Right ventricle myocardium inferior (tissue), 1 donor: ENCODE data around the gene TSPY8. TPM values are rescaled to one million over a fixed set of nuclear protein-coding genes. Genes with fewer than 3 reads are reported as not detected.
"Not testable (repeated sequence)": the region's sequence is repeated elsewhere in the genome, so short reads cannot be mapped to it uniquely, and the experiment has no call there.

Source experiments
- ATAC-seq: fragments of 200-7000 bp; cut with Tn5 transposase; one replicate; pipeline ENCODE4 v1.9.1; 2020; ENCODE audit warnings: mild to moderate bottlenecking, moderate library complexity
- DNase-seq: peaks from one replicate; pipeline ENCODE4 v3.0.0; 2021; ENCODE audit errors: missing footprints
- intact Hi-C: fragments of 100-400 bp; cut with DNase I; formaldehyde crosslinking; loops from one replicate; pipeline ENCODE4 v1.11.0; 2022
- long read RNA-seq: library from polyadenylated mRNA; unstranded; transcript quantifications from one replicate; pipeline ENCODE4 v2.0.0, GENCODE V29; 2021
- total RNA-seq: library from RNA; stranded (reverse); fragmentation: NEBNext Ultra II Directional; extraction: Animal tissue kit (Norgen Biotek cat#: 25700); gene quantifications from one replicate; pipeline ENCODE4 v1.2.1, GENCODE V29; 2021
- donor health status: DM: no; HTN: yes; CAD: no; lungs with severe emphysema.

Gene TSPY8, protein sequence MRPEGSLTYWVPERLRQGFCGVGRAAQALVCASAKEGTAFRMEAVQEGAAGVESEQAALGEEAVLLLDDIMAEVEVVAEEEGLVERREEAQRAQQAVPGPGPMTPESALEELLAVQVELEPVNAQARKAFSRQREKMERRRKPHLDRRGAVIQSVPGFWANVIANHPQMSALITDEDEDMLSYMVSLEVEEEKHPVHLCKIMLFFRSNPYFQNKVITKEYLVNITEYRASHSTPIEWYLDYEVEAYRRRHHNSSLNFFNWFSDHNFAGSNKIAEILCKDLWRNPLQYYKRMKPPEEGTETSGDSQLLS
- total RNA-seq = not detected
- long read RNA-seq = 0 reads

DNA sequence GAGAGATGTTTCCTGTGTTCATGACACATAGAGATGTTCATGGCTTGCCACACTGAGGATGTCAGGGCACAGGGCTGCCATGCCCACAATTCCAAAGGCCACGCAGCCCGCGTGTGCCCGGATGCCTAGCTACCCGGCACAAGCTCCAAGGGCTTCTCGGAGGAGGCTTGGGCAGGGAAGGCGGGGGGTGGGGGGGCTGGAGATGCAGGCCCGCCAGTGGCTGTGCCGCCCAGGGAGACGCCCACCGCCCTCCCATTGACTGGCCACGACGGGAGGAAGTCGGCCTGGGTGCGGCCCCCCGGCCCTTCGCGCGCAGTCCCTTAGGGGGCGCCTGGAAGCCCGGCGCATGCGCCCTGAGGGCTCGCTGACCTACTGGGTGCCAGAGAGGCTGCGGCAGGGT lies at the start of gene TSPY8:
Gene TSPY8 (plus strand): TSS at position 301 of the 400 bp plus-strand sequence. CDS start 46 bp downstream, at position 347.
- ATAC-seq, intact Hi-C loops, DNase-seq: not testable (repeated sequence)

DNA sequence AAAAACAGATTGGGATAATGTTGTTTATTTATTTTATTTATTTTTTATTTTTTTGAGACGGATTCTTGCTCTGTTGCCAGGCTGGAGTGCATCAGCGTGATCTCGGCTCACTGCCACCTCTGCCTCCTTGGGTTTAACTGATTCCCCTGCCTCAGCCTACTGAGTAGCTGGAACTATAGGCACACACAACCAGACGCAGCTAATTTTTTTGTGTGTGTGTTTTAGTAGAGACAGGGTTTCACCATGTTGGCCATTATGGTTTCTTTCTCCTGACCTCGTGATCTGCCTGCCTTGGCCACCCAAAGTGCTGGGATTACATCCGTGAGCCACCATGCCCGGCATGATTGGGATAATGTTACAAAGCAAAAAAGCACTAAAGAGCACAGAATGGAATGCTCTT lies 36.6 kb upstream of the TSPY8 start:
- intact Hi-C loops = no loop called here
- DNase-seq = no peak
- ATAC-seq = no peak

DNA sequence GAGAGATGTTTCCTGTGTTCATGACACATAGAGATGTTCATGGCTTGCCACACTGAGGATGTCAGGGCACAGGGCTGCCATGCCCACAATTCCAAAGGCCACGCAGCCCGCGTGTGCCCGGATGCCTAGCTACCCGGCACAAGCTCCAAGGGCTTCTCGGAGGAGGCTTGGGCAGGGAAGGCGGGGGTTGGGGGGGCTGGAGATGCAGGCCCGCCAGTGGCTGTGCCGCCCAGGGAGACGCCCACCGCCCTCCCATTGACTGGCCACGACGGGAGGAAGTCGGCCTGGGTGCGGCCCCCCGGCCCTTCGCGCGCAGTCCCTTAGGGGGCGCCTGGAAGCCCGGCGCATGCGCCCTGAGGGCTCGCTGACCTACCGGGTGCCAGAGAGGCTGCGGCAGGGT lies 20.4 kb upstream of the TSPY8 start, which contains the start of gene TSPY4:
Gene TSPY4 (plus strand): TSS at position 301 of the 400 bp plus-strand sequence. CDS start 46 bp downstream, at position 347.
- ATAC-seq, intact Hi-C loops: not testable (repeated sequence)

DNA sequence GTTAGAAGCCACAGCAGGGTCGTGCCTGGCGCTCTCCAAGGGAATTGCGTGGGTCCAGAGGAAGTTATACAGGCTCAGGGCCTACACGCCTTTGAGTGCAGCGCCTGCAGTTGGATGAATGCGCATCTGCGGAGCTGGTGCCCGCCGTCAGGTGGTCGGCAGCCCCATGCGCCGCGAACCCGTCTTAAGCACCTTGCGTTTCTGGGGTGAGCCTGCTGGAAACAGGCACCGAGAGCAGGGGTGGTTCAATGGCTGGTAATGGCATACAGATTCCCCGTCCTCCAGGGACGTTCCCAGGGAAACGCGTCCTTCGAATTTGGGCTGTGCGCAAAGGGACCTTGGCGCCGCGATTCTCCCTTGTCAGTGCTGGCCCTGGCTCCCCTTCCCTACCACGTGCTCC lies 38.9 kb downstream of the TSPY8 start:
- ATAC-seq, intact Hi-C loops: not testable (repeated sequence)
- DNase-seq = peak; percentile 33

More for the DNA sequence above, 20.4 kb upstream of the TSPY8 start, which contains the start of gene TSPY4:
- DNase-seq = not testable (repeated sequence)

DNA sequence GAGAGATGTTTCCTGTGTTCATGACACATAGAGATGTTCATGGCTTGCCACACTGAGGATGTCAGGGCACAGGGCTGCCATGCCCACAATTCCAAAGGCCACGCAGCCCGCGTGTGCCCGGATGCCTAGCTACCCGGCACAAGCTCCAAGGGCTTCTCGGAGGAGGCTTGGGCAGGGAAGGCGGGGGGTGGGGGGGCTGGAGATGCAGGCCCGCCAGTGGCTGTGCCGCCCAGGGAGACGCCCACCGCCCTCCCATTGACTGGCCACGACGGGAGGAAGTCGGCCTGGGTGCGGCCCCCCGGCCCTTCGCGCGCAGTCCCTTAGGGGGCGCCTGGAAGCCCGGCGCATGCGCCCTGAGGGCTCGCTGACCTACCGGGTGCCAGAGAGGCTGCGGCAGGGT lies 40.5 kb downstream of the TSPY8 start, which contains the start of gene TSPY3:
Gene TSPY3 (plus strand): TSS at position 301 of the 400 bp plus-strand sequence. CDS start 46 bp downstream, at position 347.
- ATAC-seq, DNase-seq, intact Hi-C loops: not testable (repeated sequence)

Other genes with a start within 250 kb of the TSPY8 start
- not detected for gene TSPY4, start 20.3 kb upstream of the TSPY8 start, total RNA-seq
- not detected for gene TSPY3, start 40.6 kb downstream of the TSPY8 start, total RNA-seq
- not detected for gene TSPY1, start 109.2 kb downstream of the TSPY8 start, total RNA-seq
- not detected for gene TSPY9, start 129.5 kb downstream of the TSPY8 start, total RNA-seq
- gene TSPY10, start 170.1 kb downstream of the TSPY8 start, total RNA-seq = not detected